GM12875 (cell line): ENCODE measurements around the gene TCERG1L.

ENCODE experiments used
- H3K4me3 ChIP-seq: one replicate; pipeline ENCODE4 v1.5.1; 2011; ENCODE audit warnings: low read depth, low read length, control low read depth
- CTCF ChIP-seq: IDR thresholded peaks from 2 replicates; pipeline ENCODE4 v1.5.1; 2011; ENCODE audit warnings: low read depth, mild to moderate bottlenecking, control low read depth, inconsistent platforms, low read length, moderate library complexity, borderline replicate concordance; ENCODE audit not compliant: insufficient read depth

TCERG1L gene

GRCh38 chr10:131272897-131273451 is 38.5 kb downstream of the TCERG1L start:
- TF ChIP-seq CTCF = no peak

GRCh38 chr10:131271966-131272365 is 39.6 kb downstream of the TCERG1L start:
- H3K4me3 ChIP-seq = no peak overlapping the region
- TF ChIP-seq CTCF = no peak

More at GRCh38 chr10:131272897-131273451, 38.5 kb downstream of the TCERG1L start:
- no peak overlapping the region for H3K4me3 ChIP-seq

- TF ChIP-seq CTCF = no peak
- H3K4me3 ChIP-seq = no peak overlapping the region
These were observed 40.2 kb downstream of the TCERG1L start for GRCh38 chr10:131271195-131271880.

- no peak for TF ChIP-seq CTCF
- H3K4me3 ChIP-seq = no peak overlapping the region
These were observed 40.9 kb downstream of the TCERG1L start for GRCh38 chr10:131270461-131271190.

GRCh38 chr10:131269776-131270460 is 41.6 kb downstream of the TCERG1L start:
- no peak overlapping the region for H3K4me3 ChIP-seq
- TF ChIP-seq CTCF = no peak

- TF ChIP-seq CTCF = no peak
- no peak overlapping the region for H3K4me3 ChIP-seq
These were observed 43.8 kb downstream of the TCERG1L start for GRCh38 chr10:131267814-131268095.
